ENCODE measurements around the gene PACSIN1.

Gene PACSIN1

GRCh38 chr6:34560366-34561226 is 94.7 kb downstream of the PACSIN1 start:
- H3K27me3 ChIP-seq (ENCODE audit: low read length) = no peaks in the 10 kb centered on the region
- H3K9me3 ChIP-seq (ENCODE audit: insufficient read depth, low read length) = peaks cover 4% of the 10 kb centered on the region; the same call in 1 of the 2 replicates
- H3K4me3 ChIP-seq (ENCODE audit: insufficient read depth, low read length, poor library complexity, severe bottlenecking) = no peak overlapping the region
- no peaks in the 10 kb centered on the region for H3K36me3 ChIP-seq (ENCODE audit: low read length)
- no peak overlapping the region for H3K4me2 ChIP-seq (ENCODE audit: low read depth, low read length, poor library complexity, severe bottlenecking)
- no peaks in the 10 kb centered on the region for H4K20me1 ChIP-seq (ENCODE audit: low read depth, low read length)
- no peak overlapping the region for H3K9ac ChIP-seq (ENCODE audit: low read length)
- no peaks in the 10 kb centered on the region for H3K9me2 ChIP-seq (replicated peaks; ENCODE audit: insufficient read depth, low read length)
- no peak overlapping the region for H3K27ac ChIP-seq (ENCODE audit: low read depth, low read length)
- TF ChIP-seq CTCF (IDR thresholded peaks at IDR 0.05; ENCODE audit: insufficient read depth, low read length, poor library complexity, severe bottlenecking) = no peak
- TF ChIP-seq EZH2phosphoT487 (conservative IDR thresholded peaks at IDR 0.05; ENCODE audit: low read length) = no peak
- H3F3A ChIP-seq (ENCODE audit: insufficient read depth) = no peaks in the 10 kb centered on the region
- H3K79me2 ChIP-seq (ENCODE audit: insufficient read depth, low read length) = no peaks in the 10 kb centered on the region
- no peak overlapping the region for H2AFZ ChIP-seq (ENCODE audit: low read depth, low read length, severe bottlenecking)

DNA sequence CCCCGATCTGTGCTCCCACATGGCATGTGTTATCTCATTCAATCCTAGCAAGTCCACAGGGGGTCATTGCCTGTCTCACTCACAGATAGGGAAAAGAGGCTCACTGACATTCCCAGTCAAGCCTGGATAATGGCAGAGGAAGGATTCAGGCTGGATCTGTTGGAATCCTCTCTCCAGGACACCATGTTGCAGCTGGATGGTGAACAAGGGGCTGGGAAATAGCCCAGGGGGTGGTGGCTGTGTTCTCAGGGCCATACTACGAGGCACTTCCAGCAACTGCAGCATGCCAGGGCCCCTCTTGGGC is 95.3 kb downstream of the PACSIN1 start:
- no peaks in the 10 kb centered on the region for H3F3A ChIP-seq (ENCODE audit: insufficient read depth)
- TF ChIP-seq CTCF (IDR thresholded peaks at IDR 0.05; ENCODE audit: insufficient read depth, low read length, poor library complexity, severe bottlenecking) (no peak), EZH2phosphoT487 (conservative IDR thresholded peaks at IDR 0.05; ENCODE audit: low read length) (no peak)
- H3K4me3 ChIP-seq (ENCODE audit: insufficient read depth, low read length, poor library complexity, severe bottlenecking) = no peak overlapping the region
- H3K9ac ChIP-seq (ENCODE audit: low read length) = no peak overlapping the region
- no peaks in the 10 kb centered on the region for H3K79me2 ChIP-seq (ENCODE audit: insufficient read depth, low read length)
- H3K9me3 ChIP-seq (ENCODE audit: insufficient read depth, low read length) = peaks cover 4% of the 10 kb centered on the region; the same call in 1 of the 2 replicates
- H4K20me1 ChIP-seq (ENCODE audit: low read depth, low read length) = no peaks in the 10 kb centered on the region
- no peaks in the 10 kb centered on the region for H3K36me3 ChIP-seq (ENCODE audit: low read length)
- H3K27ac ChIP-seq (ENCODE audit: low read depth, low read length) = no peak overlapping the region
- H3K27me3 ChIP-seq (ENCODE audit: low read length) = no peaks in the 10 kb centered on the region
- H2AFZ ChIP-seq (ENCODE audit: low read depth, low read length, severe bottlenecking) = no peak overlapping the region
- H3K9me2 ChIP-seq (replicated peaks; ENCODE audit: insufficient read depth, low read length) = no peaks in the 10 kb centered on the region
- H3K4me2 ChIP-seq (ENCODE audit: low read depth, low read length, poor library complexity, severe bottlenecking) = no peak overlapping the region

GRCh38 chr6:34562350-34562749 is 96.5 kb downstream of the PACSIN1 start:
- H3K27me3 ChIP-seq (ENCODE audit: low read length) = no peaks in the 10 kb centered on the region
- H3K9me2 ChIP-seq (replicated peaks; ENCODE audit: insufficient read depth, low read length) = no peaks in the 10 kb centered on the region
- no peaks in the 10 kb centered on the region for H4K20me1 ChIP-seq (ENCODE audit: low read depth, low read length)
- H3K79me2 ChIP-seq (ENCODE audit: insufficient read depth, low read length) = no peaks in the 10 kb centered on the region
- no peaks in the 10 kb centered on the region for H3K36me3 ChIP-seq (ENCODE audit: low read length)
- no peak overlapping the region for H3K9ac ChIP-seq (ENCODE audit: low read length)
- H3F3A ChIP-seq (ENCODE audit: insufficient read depth) = no peaks in the 10 kb centered on the region
- TF ChIP-seq CTCF (IDR thresholded peaks at IDR 0.05; ENCODE audit: insufficient read depth, low read length, poor library complexity, severe bottlenecking) (no peak), EZH2phosphoT487 (conservative IDR thresholded peaks at IDR 0.05; ENCODE audit: low read length) (no peak)
- no peak overlapping the region for H3K27ac ChIP-seq (ENCODE audit: low read depth, low read length)
- no peak overlapping the region for H3K4me3 ChIP-seq (ENCODE audit: insufficient read depth, low read length, poor library complexity, severe bottlenecking)
- no peak overlapping the region for H3K4me2 ChIP-seq (ENCODE audit: low read depth, low read length, poor library complexity, severe bottlenecking)
- H2AFZ ChIP-seq (ENCODE audit: low read depth, low read length, severe bottlenecking) = no peak overlapping the region
- peaks cover 4% of the 10 kb centered on the region; the same call in 1 of the 2 replicates for H3K9me3 ChIP-seq (ENCODE audit: insufficient read depth, low read length)

Measured in SU-DHL-6 (cell line).